ENCODE measurements around the gene FBXW4.

The FBXW4 gene

GRCh38 chr10:101695404-101695890, 477 bp upstream of the FBXW4 start:
- DNase-seq: peak; percentile 36

- peak; percentile 55 for DNase-seq
Measured at GRCh38 chr10:101693978-101694673, 844 bp downstream of the FBXW4 start.

GRCh38 chr10:101693651-101693977, 1.4 kb downstream of the FBXW4 start:
- no peak for DNase-seq

GRCh38 chr10:101691081-101691480, 3.9 kb downstream of the FBXW4 start:
- DNase-seq: no peak

GRCh38 chr10:101690461-101690860, 4.5 kb downstream of the FBXW4 start:
- DNase-seq: no peak

- no peak for DNase-seq
Measured at GRCh38 chr10:101687071-101687658, 7.8 kb downstream of the FBXW4 start.

GRCh38 chr10:101686133-101686925, 8.6 kb downstream of the FBXW4 start:
- no peak for DNase-seq

- no peak for DNase-seq
Measured at GRCh38 chr10:101684782-101685181, 10.2 kb downstream of the FBXW4 start.

- no peak for DNase-seq
Measured at GRCh38 chr10:101683276-101683675, 11.7 kb downstream of the FBXW4 start.

- DNase-seq: no peak
Measured at GRCh38 chr10:101682172-101682825, 12.7 kb downstream of the FBXW4 start.

- no peak for DNase-seq
Measured at GRCh38 chr10:101676565-101676964, 18.4 kb downstream of the FBXW4 start.

- DNase-seq: no peak
Measured at GRCh38 chr10:101675115-101675514, 19.9 kb downstream of the FBXW4 start.

- DNase-seq: peak; percentile 50
Measured at GRCh38 chr10:101672536-101672935, 22.4 kb downstream of the FBXW4 start.

- no peak for DNase-seq
Measured at GRCh38 chr10:101671453-101671852, 23.5 kb downstream of the FBXW4 start.

- DNase-seq: no peak
Measured at GRCh38 chr10:101670635-101671034, 24.3 kb downstream of the FBXW4 start.

- DNase-seq: no peak
Measured at GRCh38 chr10:101669181-101669580, 25.8 kb downstream of the FBXW4 start.

GRCh38 chr10:101668566-101668965, 26.4 kb downstream of the FBXW4 start:
- DNase-seq: no peak

GRCh38 chr10:101666083-101666482, 28.9 kb downstream of the FBXW4 start:
- DNase-seq: no peak

- DNase-seq: no peak
Measured at GRCh38 chr10:101663097-101663496, 31.9 kb downstream of the FBXW4 start.

- no peak for DNase-seq
Measured at GRCh38 chr10:101660256-101660655, 34.7 kb downstream of the FBXW4 start.

GRCh38 chr10:101658975-101659374, 36.0 kb downstream of the FBXW4 start:
- no peak for DNase-seq

- no peak for DNase-seq
Measured at GRCh38 chr10:101656890-101657289, 38.1 kb downstream of the FBXW4 start.

- DNase-seq: no peak
Measured at GRCh38 chr10:101655570-101655969, 39.4 kb downstream of the FBXW4 start.
